Measurements from ENCODE around the gene PPP2R2D.

DNA sequence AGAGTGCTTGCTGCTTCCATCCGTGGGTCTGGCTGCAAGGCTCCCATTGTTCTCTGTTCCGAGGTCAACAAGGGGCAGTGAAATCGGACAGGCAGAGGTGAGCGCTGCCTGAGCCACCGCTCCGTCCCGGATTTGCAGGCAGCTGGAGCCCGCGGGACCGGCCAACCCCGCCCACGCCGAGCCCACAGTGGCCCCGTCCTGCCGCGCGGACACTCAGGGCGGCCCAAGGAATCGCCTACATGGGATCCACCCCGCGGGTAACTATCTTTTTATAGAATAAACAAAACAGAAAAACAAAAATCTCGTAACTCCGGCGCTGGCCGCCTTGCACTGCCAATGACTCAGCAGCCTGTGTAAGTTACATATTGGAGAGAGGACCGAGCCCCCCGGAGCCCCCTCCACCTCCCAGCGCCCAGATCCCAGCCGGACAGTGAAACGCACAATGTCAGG, 79.0 kb downstream of the PPP2R2D start:
- no peak for TF ChIP-seq EP300 (IDR thresholded peaks at IDR 0.05)
- no peak for TF ChIP-seq CTCF (IDR thresholded peaks at IDR 0.05)
- TF ChIP-seq POLR2A (IDR thresholded peaks at IDR 0.05): no peak

All from stomach (tissue), 4 donors.